MCF 10A (cell line): Measurements from ENCODE around the gene RPL21. TPM values are rescaled to one million over a fixed set of nuclear protein-coding genes. Genes with fewer than 3 reads are reported as not detected.

Experiments used
- BruUV-seq: library from RNA; stranded (reverse); fragments of 400-500 nt; replicated peaks from 2 replicates; lab custom pipeline; 2021; lab: Mats Ljungman, UMichigan
- CTCF ChIA-PET: fragments of 300-600 bp; sonication (Branson Sonifier 250); formaldehyde crosslinking; extraction: SDS; loops from one replicate; lab custom pipeline; 2021; ENCODE audit warnings: antibody characterized with exemption, inconsistent platforms; lab: Yijun Ruan, JAX
- POLR2A ChIA-PET: fragments of 300-600, 350-650 bp; sonication (Branson Sonifier 250); formaldehyde crosslinking; extraction: SDS; loops from one replicate; lab custom pipeline; 2020; ENCODE audit warnings: antibody characterized with exemption, inconsistent platforms; lab: Yijun Ruan, JAX
- DNase-seq: peaks from one replicate; pipeline ENCODE4 v3.0.0-alpha.2; 2018; ENCODE audit not compliant: unreplicated experiment
- H3K27ac Mint-ChIP-seq: one replicate; pipeline ENCODE4 v1.8.0; 2022; ENCODE audit warnings: mild to moderate bottlenecking, low read depth, mixed read lengths; ENCODE audit not compliant: unreplicated experiment
- H3K27me3 Mint-ChIP-seq: one replicate; pipeline ENCODE4 v1.8.0; 2022; ENCODE audit warnings: mixed read lengths; ENCODE audit not compliant: insufficient read depth, unreplicated experiment
- H3K36me3 Mint-ChIP-seq: one replicate; pipeline ENCODE4 v1.8.0; 2022; ENCODE audit warnings: mild to moderate bottlenecking, moderate library complexity, mixed read lengths; ENCODE audit not compliant: insufficient read depth, unreplicated experiment
- H3K4me1 Mint-ChIP-seq: one replicate; pipeline ENCODE4 v1.8.0; 2022; ENCODE audit warnings: mixed read lengths; ENCODE audit not compliant: insufficient read depth, unreplicated experiment
- H3K4me3 Mint-ChIP-seq: one replicate; pipeline ENCODE4 v1.8.0; 2022; ENCODE audit warnings: mild to moderate bottlenecking, moderate library complexity, mixed read lengths; ENCODE audit not compliant: unreplicated experiment
- H3K9me3 Mint-ChIP-seq: one replicate; pipeline ENCODE4 v1.8.0; 2022; ENCODE audit warnings: mixed read lengths; ENCODE audit not compliant: unreplicated experiment
- CTCF ChIP-seq: fragments of 200-600 bp; IDR thresholded peaks from one replicate; pipeline ENCODE4 v1.8.0; 2022; ENCODE audit warnings: antibody characterized with exemption, mild to moderate bottlenecking; ENCODE audit not compliant: unreplicated experiment
- intact Hi-C: fragments of 100-400 bp; cut with micrococcal nuclease; formaldehyde crosslinking; loops from 2 replicates; pipeline ENCODE4 v1.14.1; 2022
- total RNA-seq: library from RNA; stranded (reverse); gene quantifications from 2 replicates; pipeline ENCODE4 v1.2.3, GENCODE V29; 2022

Gene RPL21
- total RNA-seq, 1 experiment from 2014 or later: 1,293 TPM

GRCh38 chr13:27263438-27263837 lies 12.1 kb downstream of the RPL21 start:
- Mint-ChIP-seq H3K9me3 (no peaks in the 10 kb centered on the region), H3K36me3 (peaks cover 50% of the 10 kb centered on the region), H3K4me3 (no peak overlapping the region), H3K27me3 (no peaks in the 10 kb centered on the region), H3K4me1 (peaks cover 9% of the 10 kb centered on the region), H3K27ac (no peak overlapping the region)
- CTCF ChIA-PET: interaction anchor here (1.4 kb wide), 1 partner anchor 277 kb away, joined by 3 read pairs; no protein-coding TSS in a partner anchor
- POLR2A ChIA-PET: interaction anchor here (0.7 to 2.0 kb wide), 4 partner anchors 11 to 123 kb away, joined by 3 to 5 read pairs (median 4); partner anchors contain the start of gene RPL21
- no peak for TF ChIP-seq CTCF
- no peak for DNase-seq
- BruUV-seq: no TSS peak
- intact Hi-C loops: no loop called here

GRCh38 chr13:27264181-27264580 lies 12.8 kb downstream of the RPL21 start:
- Mint-ChIP-seq H3K27me3 (no peaks in the 10 kb centered on the region), H3K36me3 (peaks cover 43% of the 10 kb centered on the region), H3K4me1 (peaks cover 8% of the 10 kb centered on the region), H3K9me3 (no peaks in the 10 kb centered on the region), H3K4me3 (no peak overlapping the region), H3K27ac (no peak overlapping the region)
- no peak for TF ChIP-seq CTCF
- POLR2A ChIA-PET: interaction anchor here (0.6 to 1.9 kb wide), 5 partner anchors 10 to 317 kb away, joined by 3 to 6 read pairs (median 4); partner anchors contain the start of gene RPL21
- no peak for DNase-seq
- CTCF ChIA-PET: interaction anchor here (0.7 to 1.1 kb wide), 4 partner anchors 11 to 744 kb away, joined by 3 read pairs; no protein-coding TSS in a partner anchor
- intact Hi-C loops: no loop called here
- no TSS peak for BruUV-seq

- H3K27me3 Mint-ChIP-seq: no peaks in the 10 kb centered on the region
- H3K36me3 Mint-ChIP-seq: peaks cover 38% of the 10 kb centered on the region
- CTCF ChIA-PET: interaction anchor here (0.7 to 1.1 kb wide), 4 partner anchors 12 to 744 kb away, joined by 3 read pairs; no protein-coding TSS in a partner anchor
- no peak overlapping the region for H3K4me3 Mint-ChIP-seq
- no peak overlapping the region for H3K27ac Mint-ChIP-seq
- no peak for DNase-seq
- no peak for TF ChIP-seq CTCF
- BruUV-seq: no TSS peak
- peaks cover 9% of the 10 kb centered on the region for H3K4me1 Mint-ChIP-seq
- intact Hi-C loops: no loop called here
- POLR2A ChIA-PET: interaction anchor here (0.6 to 1.9 kb wide), 4 partner anchors 10 to 318 kb away, joined by 4 to 6 read pairs (median 4); partner anchors contain the start of gene RPL21
- no peaks in the 10 kb centered on the region for H3K9me3 Mint-ChIP-seq
These were observed 13.3 kb downstream of the RPL21 start for GRCh38 chr13:27264648-27265047.

GRCh38 chr13:27266917-27267316 lies 15.6 kb downstream of the RPL21 start:
- no peaks in the 10 kb centered on the region for H3K9me3 Mint-ChIP-seq
- BruUV-seq: no TSS peak
- no peaks in the 10 kb centered on the region for H3K27me3 Mint-ChIP-seq
- intact Hi-C loops: no loop called here
- ChIA-PET POLR2A (interaction anchor here (1.0 to 1.6 kb wide), 3 partner anchors 16 to 97 kb away, joined by 3 to 4 read pairs (median 4); partner anchors contain the start of gene RPL21), CTCF (interaction anchor here (0.8 to 1.2 kb wide), 2 partner anchors 281 to 320 kb away, joined by 4 to 9 read pairs; no protein-coding TSS in a partner anchor)
- H3K27ac Mint-ChIP-seq: no peak overlapping the region
- DNase-seq: no peak
- H3K4me3 Mint-ChIP-seq: no peak overlapping the region
- peaks cover 19% of the 10 kb centered on the region for H3K36me3 Mint-ChIP-seq
- TF ChIP-seq CTCF: no peak
- peaks cover 3% of the 10 kb centered on the region for H3K4me1 Mint-ChIP-seq
